Measurements from ENCODE around the gene ROR2.
"Not testable (repeated sequence)": the region's sequence is repeated elsewhere in the genome, so short reads cannot be mapped to it uniquely, and the experiment has no call there.

The ROR2 gene

DNA sequence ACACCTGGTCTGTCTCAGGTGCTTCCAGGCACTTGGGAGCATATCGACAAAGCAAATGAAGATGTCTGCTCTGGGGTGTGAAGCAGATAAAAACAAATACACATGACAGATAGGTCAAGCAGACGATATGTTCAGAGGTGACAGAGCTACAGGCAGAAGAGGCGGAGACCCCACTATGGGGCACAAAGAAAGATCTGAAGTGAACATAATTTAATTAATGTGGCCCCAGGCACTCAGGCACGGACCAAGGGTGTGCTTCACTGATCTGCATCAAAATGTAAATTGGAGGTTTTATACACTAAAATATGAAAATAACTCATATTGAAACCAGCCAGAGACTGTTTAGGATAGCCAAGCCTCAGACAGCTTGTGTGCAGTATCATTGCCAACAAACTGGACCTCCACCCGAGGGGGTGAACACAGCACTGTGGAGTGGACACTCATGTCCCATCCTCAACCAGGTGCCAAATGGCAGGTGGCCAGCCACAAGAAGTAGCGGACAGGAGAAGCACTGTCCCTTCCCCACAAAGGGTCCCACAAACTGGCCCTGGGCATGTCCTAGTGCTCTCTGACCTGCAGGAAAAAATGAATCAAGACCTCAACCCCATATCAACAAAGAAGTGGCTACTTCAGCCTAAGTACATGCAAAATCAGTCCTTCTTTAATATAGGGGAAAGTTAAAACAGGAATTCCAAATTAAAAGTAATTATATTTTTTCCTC lies 29.2 kb downstream of the ROR2 start:
- no peak for DNase-seq

DNA sequence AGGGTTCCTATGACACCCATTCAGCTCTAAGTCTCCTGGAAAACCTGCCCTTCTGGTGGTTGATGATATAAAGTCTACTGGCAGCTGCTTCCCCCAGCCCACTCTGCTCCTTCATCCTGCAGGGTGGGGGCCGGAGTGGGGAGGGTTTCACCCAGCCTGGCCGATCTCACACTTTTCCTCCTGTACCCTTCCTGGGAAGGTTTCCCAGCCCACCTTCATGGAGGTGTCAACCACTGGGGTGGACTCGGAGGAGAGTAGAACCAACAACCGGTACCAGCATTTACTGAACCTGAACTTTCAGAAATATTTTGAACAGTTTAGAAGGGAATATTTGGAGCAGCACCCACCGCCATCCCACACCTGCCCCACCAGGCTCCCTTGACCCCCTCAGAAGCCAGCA lies 30.4 kb downstream of the ROR2 start:
- no peak for DNase-seq

- no peak for DNase-seq
These were observed 32.6 kb downstream of the ROR2 start for GRCh38 chr9:91917436-91917835.

- DNase-seq: no peak
These were observed 34.3 kb downstream of the ROR2 start for GRCh38 chr9:91915524-91916263.

- no peak for DNase-seq
These were observed 35.1 kb downstream of the ROR2 start for GRCh38 chr9:91914937-91915336.

- no peak for DNase-seq
These were observed 35.6 kb downstream of the ROR2 start for GRCh38 chr9:91914404-91914803.

- no peak for DNase-seq
These were observed 36.0 kb downstream of the ROR2 start for GRCh38 chr9:91913986-91914385.

- DNase-seq: no peak
These were observed 36.9 kb downstream of the ROR2 start for GRCh38 chr9:91913096-91913495.

- DNase-seq: no peak
These were observed 38.4 kb downstream of the ROR2 start for GRCh38 chr9:91911657-91912056.

DNA sequence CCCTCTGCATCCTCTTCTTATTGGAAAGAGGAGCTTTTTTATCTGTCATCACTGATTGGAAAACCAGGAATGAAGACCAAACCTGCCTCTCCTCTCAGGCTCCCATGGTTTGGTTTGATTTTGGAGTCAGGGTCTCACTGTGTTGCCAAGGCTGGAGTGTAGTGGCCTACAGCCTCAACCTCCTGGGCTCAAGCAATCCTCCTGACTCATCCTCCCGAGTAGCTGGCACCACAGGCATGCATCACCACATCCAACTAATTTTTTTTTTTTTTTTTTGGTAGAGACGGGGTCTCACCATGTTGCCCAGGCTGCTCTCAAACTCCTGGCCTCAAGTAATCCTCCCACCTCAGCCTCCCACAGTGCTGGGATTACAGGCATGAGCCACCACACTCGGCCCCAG lies 40.8 kb downstream of the ROR2 start:
- not testable (repeated sequence) for DNase-seq

GRCh38 chr9:91908746-91909145 lies 41.3 kb downstream of the ROR2 start:
- DNase-seq: no peak

DNA sequence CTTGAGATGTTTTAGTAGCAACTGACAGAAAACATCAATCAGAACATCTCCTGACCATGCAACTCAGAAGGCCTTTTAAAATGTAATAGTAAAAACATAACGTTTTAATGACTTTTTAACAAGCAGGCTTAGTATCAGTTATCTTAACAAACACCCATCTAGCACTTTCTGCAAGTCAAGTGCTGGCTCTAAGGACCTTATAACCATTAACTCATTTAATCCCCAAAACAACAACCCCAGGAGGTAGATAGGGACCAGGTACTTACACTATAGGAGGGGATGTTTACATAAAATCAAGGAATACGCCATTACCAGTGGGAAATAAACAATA lies 41.8 kb downstream of the ROR2 start:
- DNase-seq: no peak

- no peak for DNase-seq
These were observed 42.3 kb downstream of the ROR2 start for GRCh38 chr9:91907484-91908292.

DNA sequence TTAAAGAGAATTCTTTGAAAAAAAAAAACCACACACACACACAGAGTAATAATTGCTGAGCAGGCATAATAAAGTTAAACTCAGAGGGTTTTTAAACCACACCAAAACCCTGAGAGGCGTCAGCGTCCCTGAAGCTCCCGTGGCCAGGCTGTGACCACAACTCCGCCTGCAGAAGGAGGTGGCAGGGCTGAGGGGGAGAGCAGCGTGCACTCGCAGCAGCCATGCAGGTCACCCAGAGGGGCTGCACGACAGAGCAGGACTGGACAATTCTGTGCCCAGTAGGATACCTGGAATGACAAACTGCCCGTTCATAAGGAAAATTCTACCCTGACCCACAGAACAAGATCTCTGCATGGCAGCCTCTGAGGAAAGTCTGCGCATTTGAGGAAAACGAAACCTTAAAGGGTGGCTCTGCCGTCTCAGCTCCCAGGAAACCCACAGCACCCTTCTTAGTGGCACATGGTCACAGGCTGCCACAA lies 44.0 kb downstream of the ROR2 start:
- no peak for DNase-seq

GRCh38 chr9:91905237-91905650 lies 44.8 kb downstream of the ROR2 start:
- DNase-seq: no peak

GRCh38 chr9:91904588-91905236 lies 45.3 kb downstream of the ROR2 start:
- DNase-seq: no peak

DNA sequence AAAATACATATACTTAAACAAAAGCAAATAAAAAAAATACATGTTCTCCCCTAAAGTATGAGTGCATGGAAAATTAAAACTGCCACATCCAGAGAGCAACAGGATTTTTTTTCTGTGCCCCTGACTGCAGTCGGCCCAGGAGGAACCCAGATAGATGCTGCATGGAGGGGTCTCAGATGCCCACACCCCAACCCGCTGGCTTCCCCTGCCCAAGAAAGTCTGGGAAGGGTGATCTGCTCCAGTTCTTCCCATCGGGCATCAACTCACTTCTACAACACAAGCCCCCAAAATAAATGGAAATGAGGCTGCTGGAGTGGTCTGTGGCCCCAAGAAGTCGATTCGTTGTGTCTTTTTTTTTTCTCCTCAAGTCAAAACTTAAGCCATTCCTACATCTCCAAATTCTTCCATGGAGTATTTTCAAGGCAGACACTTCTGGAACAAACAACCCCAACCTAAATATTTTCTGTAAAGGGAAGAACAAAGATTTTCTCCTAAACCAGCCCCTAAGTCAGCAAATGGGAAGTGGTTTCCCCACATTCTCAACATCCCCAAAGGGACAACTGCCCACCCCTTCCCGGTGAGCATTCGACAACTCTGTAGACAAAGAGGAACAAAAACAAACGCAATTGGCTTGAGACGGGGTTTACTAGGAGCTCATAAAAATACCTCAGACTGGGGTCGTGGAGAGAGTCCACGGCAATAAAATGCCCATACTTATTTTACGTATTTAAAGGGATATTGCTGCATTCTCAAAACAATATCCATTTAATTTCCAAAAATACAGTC lies 46.7 kb downstream of the ROR2 start:
- DNase-seq: no peak

DNA sequence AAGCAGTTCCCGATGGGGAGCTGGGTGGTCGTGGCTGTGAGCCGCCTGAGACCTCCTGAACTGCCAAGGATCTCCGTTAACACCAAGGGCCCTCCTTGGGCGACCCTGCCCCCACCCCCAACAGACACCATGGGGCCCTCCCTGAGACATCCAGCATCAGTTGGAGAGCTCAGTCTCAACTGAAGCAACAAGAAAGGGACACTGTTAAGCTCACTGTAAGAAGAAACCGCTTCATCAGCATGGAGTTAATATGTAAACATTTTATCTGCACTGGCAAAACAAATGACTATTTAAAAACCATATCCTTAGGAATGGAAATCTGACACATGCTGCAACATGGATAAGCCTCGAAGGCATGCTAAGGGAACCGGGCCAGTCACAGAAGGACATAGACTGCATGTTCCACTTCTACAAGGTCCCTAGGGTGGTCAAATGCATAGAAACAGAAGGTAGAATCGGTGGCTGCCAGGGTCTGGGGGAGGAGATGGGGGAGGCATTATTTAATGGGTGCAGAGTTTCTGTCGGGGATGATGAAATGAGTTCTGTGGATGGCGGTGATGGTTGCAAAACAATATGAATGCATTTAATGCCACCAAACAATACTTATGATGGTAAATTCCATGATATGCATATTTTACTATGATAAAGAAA lies 47.4 kb downstream of the ROR2 start:
- no peak for DNase-seq

- no peak for DNase-seq
These were observed 49.2 kb downstream of the ROR2 start for GRCh38 chr9:91900797-91901177.

GRCh38 chr9:91900055-91900796 lies 49.8 kb downstream of the ROR2 start:
- no peak for DNase-seq

DNA sequence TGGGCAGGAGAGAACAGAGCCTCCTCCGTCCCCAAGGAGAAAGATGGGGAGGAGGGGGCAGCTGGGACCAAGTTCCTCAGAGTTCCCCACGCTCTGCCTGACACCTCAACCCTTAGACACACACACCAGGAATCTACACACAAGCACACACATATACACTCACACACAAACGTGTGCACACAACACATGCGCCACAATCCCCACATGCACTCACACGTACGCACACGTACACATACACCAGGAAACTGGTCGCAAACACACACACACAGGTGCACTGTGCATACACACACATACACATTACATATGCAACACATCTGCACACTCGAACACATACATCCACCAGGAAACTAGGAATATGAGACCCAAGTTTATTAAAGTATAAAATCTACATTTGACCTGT lies 50.4 kb downstream of the ROR2 start:
- DNase-seq: no peak

Data from NCI-H1436 treated with DMSO at 0.1 percent for 48 hours (cell line).